Measurements from ENCODE around the gene PMM2. TPM values are rescaled to one million over a fixed set of nuclear protein-coding genes. Genes with fewer than 3 reads are reported as not detected.

The PMM2 gene
- polyA plus RNA-seq, 1 donor (not counting 4 experiments of a cell fraction or from before 2014, with no cell fraction given) = 38.6 TPM

GRCh38 chr16:8751481-8752311 is 45.9 kb upstream of the PMM2 start:
- Histone ChIP-seq H3K9me3 (ENCODE audit: control insufficient read depth, low read depth, low read length) (no peaks in the 10 kb centered on the region), H3K9ac (ENCODE audit: control insufficient read depth, extremely low read depth, insufficient read depth, low read length) (no peak overlapping the region), H3K9me1 (ENCODE audit: control insufficient read depth, extremely low read depth, insufficient read depth, low read length) (no peaks in the 10 kb centered on the region), H3K27me3 (ENCODE audit: control insufficient read depth, extremely low read depth, insufficient read depth, low read length) (no peaks in the 10 kb centered on the region), H2AFZ (ENCODE audit: control insufficient read depth, low read length) (no peak overlapping the region), H3K79me2 (ENCODE audit: control insufficient read depth, insufficient read depth, low read length) (no peaks in the 10 kb centered on the region), H3K4me3 (ENCODE audit: control insufficient read depth in 2 of 3, extremely low read depth in 1 of 3, insufficient read depth in 2 of 3, low read depth in 1 of 3, low read length in 3 of 3) (no peak overlapping the region), H3K27ac (ENCODE audit: control insufficient read depth, insufficient read depth, low read length) (peak overlapping the region; percentile 9), H3K4me1 (ENCODE audit: control insufficient read depth, extremely low read depth, insufficient read depth, low read length) (peaks cover 12% of the 10 kb centered on the region), H3K36me3 (ENCODE audit: control insufficient read depth in 2 of 2, extremely low read depth in 1 of 2, insufficient read depth in 2 of 2, low read length in 2 of 2) (peaks cover 0 to 3% of the 10 kb centered on the region in 2 experiments), H3K4me2 (ENCODE audit: control insufficient read depth, extremely low read depth, insufficient read depth, low read depth, low read length) (peak overlapping the region; percentile 17), H4K20me1 (ENCODE audit: control insufficient read depth, extremely low read depth, insufficient read depth, low read length) (no peaks in the 10 kb centered on the region)
- no peak for TF ChIP-seq EZH2 (IDR thresholded peaks at IDR 0.05; ENCODE audit: low read length)
- no peak for TF ChIP-seq CTCF (optimal IDR thresholded peaks at IDR 0.05 in 1 of 3, IDR thresholded peaks at IDR 0.05 in 1 of 3, conservative IDR thresholded peaks at IDR 0.05 in 1 of 3; ENCODE audit: extremely low read depth in 1 of 3, insufficient read depth in 2 of 3, low read length in 3 of 3)
- dilution Hi-C loops (cut with MboI; ENCODE audit: extremely low pct_ligation_motif_present, low sequenced_read_pairs) = no loop called here
- FAIRE-seq (peak; percentile 79), DNase-seq (ENCODE audit: low read depth, low spot score) (peak; percentile 26)

- no peak overlapping the region for H3K9ac ChIP-seq (ENCODE audit: control insufficient read depth, extremely low read depth, insufficient read depth, low read length)
- H3K4me1 ChIP-seq (ENCODE audit: control insufficient read depth, extremely low read depth, insufficient read depth, low read length) = peaks cover 12% of the 10 kb centered on the region
- no peak for TF ChIP-seq EZH2 (IDR thresholded peaks at IDR 0.05; ENCODE audit: low read length)
- no peak overlapping the region for H3K4me3 ChIP-seq (ENCODE audit: control insufficient read depth in 2 of 3, extremely low read depth in 1 of 3, insufficient read depth in 2 of 3, low read depth in 1 of 3, low read length in 3 of 3)
- no peak overlapping the region for H3K27ac ChIP-seq (ENCODE audit: control insufficient read depth, insufficient read depth, low read length)
- FAIRE-seq (no peak), DNase-seq (ENCODE audit: low read depth, low spot score) (no peak)
- H3K4me2 ChIP-seq (ENCODE audit: control insufficient read depth, extremely low read depth, insufficient read depth, low read depth, low read length) = no peak overlapping the region
- H3K27me3 ChIP-seq (ENCODE audit: control insufficient read depth, extremely low read depth, insufficient read depth, low read length) = no peaks in the 10 kb centered on the region
- H3K9me3 ChIP-seq (ENCODE audit: control insufficient read depth, low read depth, low read length) = no peaks in the 10 kb centered on the region
- H4K20me1 ChIP-seq (ENCODE audit: control insufficient read depth, extremely low read depth, insufficient read depth, low read length) = no peaks in the 10 kb centered on the region
- no peaks in the 10 kb centered on the region for H3K9me1 ChIP-seq (ENCODE audit: control insufficient read depth, extremely low read depth, insufficient read depth, low read length)
- H2AFZ ChIP-seq (ENCODE audit: control insufficient read depth, low read length) = no peak overlapping the region
- H3K79me2 ChIP-seq (ENCODE audit: control insufficient read depth, insufficient read depth, low read length) = no peaks in the 10 kb centered on the region
- dilution Hi-C loops (cut with MboI; ENCODE audit: extremely low pct_ligation_motif_present, low sequenced_read_pairs) = no loop called here
- H3K36me3 ChIP-seq (ENCODE audit: control insufficient read depth in 2 of 2, extremely low read depth in 1 of 2, insufficient read depth in 2 of 2, low read length in 2 of 2) = peaks cover 0 to 5% of the 10 kb centered on the region in 2 experiments
Measured at GRCh38 chr16:8752706-8753105, 44.9 kb upstream of the PMM2 start.

Data from keratinocyte (primary cell).